Superior temporal gyrus (tissue), 1 donor: ENCODE data around the gene SOHLH1.

Experiments used
- DNase-seq: peaks from one replicate; pipeline ENCODE4 v3.0.0-alpha.2; 2016; ENCODE audit errors: extremely low spot score

The SOHLH1 gene

DNA sequence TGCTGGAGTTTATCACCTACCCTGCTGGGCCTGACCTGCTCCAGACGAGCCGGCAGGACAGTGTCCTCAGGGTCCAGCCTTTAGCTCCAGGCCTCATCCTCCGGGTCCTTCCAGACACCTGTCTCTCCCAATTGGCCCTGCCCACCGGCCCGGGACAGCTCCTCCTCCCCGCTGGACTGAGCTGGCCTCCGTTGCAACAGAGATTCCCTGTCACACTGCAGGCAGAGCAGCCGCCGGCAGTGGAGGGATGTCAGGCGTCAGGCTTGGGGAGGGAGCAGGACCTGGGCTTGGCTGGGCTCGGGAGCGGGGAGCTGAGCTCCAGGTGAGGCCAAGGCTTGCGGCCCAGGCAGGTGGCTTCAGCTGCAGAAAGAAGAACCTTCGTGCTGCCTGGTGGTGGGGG, 4.4 kb upstream of the SOHLH1 start:
- no peak for DNase-seq

GRCh38 chr9:135701959-135702721, 2.9 kb upstream of the SOHLH1 start, which contains the start of gene KCNT1:
TSS of gene KCNT1 (plus strand) at chr9:135702185. CDS start at chr9:135702259, 74 bp downstream.
- no peak for DNase-seq

GRCh38 chr9:135701067-135701958, 2.0 kb upstream of the SOHLH1 start:
- DNase-seq: no peak

GRCh38 chr9:135700525-135700924, 1.2 kb upstream of the SOHLH1 start:
- DNase-seq: no peak

DNA sequence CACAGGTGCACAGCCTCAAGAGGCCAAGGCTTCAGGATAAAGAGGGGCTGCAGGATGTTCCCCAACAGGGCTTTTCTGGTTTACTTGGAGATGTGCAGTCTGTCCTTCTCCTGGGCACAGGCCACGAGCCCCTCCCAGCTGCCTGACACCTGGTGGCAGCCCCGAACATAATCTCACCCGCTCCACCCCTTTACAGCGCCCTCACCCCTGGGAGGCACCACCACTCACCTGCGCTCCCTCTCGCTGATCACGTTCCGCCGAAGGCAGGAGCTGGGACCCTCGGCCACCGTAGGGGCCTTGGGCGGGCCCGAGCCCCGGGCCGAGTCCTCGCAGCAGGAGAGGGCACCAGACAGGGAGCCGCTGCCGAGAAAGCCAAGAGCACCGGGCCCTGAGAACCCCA, 514 bp downstream of the SOHLH1 start:
- no peak for DNase-seq

- no peak for DNase-seq
Observed at GRCh38 chr9:135698236-135698635, 1.0 kb downstream of the SOHLH1 start.

- DNase-seq: no peak
Observed at GRCh38 chr9:135697226-135697625, 2.1 kb downstream of the SOHLH1 start.

- no peak for DNase-seq
Observed at GRCh38 chr9:135696446-135696845, 2.8 kb downstream of the SOHLH1 start.

- no peak for DNase-seq
Observed at GRCh38 chr9:135695642-135696041, 3.6 kb downstream of the SOHLH1 start.

DNA sequence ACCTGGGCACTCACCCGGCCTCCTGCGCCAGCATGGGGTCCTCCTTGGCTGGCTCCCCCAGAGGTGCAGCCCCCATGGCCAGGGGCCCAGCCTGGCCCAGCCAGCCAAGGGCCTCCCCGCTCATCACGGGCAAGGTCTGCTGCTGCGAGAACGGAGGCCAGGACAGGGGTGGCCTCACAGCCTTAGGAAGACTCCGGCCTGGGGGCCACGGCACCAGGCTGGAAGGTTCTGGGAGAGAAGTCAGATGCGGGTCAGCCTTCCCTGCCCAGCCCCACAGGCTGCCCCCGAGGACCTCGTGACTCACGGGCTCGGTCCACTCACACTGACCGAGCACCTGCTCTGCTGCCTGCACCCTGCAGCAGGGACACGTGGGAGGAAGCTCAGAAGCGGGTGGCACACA, 4.2 kb downstream of the SOHLH1 start:
- DNase-seq: no peak

GRCh38 chr9:135694414-135694813, 4.9 kb downstream of the SOHLH1 start:
- DNase-seq: no peak

- no peak for DNase-seq
Observed at GRCh38 chr9:135693771-135694170, 5.5 kb downstream of the SOHLH1 start.

GRCh38 chr9:135693265-135693664, 6.0 kb downstream of the SOHLH1 start:
- peak; percentile 60 for DNase-seq

GRCh38 chr9:135692410-135692809, 6.9 kb downstream of the SOHLH1 start:
- DNase-seq: peak; percentile 33

DNA sequence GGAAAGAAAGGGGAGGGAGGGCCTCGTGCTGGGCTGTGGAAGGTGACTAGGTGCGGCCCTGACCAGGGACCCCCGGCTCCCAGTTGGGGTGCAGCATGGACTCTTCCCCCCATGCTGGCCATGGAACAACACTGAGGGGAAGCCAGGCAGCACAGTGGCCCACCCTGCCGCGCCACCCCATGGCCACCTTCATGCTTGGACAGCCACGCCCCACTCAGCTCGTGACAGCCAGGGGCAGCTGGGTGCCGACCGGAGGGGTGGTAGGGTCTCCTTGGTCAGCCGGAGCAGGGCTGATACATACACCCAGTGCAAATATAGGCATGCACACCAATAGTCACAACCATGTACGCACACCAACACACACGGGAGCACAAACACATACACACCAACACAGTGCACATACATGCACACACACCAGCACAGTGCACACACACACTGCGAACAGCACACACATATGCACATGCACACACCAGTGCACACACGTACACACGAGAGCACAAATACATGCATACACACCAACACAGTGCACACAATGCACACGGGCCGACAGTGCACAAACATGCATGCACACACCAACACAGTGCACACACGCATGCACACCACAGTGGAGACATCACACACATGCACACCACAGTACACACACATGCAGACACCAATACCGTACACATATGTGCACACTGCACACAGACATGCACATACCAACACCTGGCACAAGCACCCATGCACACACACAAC, 8.3 kb downstream of the SOHLH1 start:
- DNase-seq: no peak

DNA sequence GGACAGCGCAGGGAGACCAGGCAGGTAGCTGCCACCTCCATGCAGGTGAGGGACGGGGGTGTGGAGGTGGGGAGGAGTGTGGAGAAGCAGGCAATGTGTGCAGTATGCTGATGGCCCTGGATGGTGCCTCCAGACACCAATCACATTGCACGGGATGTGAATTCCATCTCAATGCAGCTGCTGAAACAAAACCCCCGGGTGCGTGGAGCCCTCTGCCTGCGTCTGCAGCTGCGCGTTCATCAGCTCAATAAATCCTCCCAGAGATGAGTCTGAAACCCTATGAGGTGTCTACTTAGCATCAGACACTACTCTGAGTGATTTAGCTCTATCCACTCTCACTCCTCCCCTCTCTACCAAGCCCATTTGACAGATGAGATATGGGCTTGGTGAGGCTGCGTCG, 10.3 kb downstream of the SOHLH1 start:
- DNase-seq: no peak

DNA sequence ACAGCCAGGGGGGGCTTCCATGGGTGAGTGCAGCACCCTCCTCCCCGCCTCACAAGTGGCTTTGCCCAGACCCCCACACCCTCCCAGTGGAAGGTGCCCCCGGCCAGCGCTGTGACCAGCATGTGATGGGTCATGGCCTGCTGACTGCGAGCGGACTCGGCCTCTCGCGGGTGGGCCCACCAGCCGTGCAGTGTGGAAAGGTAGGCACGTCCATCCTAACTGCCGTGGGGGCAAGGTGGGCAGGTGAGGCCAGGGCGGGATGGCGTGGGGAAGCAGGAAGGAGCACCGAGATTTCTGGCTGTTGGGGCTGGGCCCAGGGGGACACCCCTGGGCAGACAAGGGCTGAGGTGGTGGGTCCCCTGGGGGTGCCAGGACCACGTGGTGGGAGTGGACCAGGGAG, 12.1 kb downstream of the SOHLH1 start:
- DNase-seq: no peak

- DNase-seq: no peak
Observed at GRCh38 chr9:135684691-135685090, 14.6 kb downstream of the SOHLH1 start.

DNA sequence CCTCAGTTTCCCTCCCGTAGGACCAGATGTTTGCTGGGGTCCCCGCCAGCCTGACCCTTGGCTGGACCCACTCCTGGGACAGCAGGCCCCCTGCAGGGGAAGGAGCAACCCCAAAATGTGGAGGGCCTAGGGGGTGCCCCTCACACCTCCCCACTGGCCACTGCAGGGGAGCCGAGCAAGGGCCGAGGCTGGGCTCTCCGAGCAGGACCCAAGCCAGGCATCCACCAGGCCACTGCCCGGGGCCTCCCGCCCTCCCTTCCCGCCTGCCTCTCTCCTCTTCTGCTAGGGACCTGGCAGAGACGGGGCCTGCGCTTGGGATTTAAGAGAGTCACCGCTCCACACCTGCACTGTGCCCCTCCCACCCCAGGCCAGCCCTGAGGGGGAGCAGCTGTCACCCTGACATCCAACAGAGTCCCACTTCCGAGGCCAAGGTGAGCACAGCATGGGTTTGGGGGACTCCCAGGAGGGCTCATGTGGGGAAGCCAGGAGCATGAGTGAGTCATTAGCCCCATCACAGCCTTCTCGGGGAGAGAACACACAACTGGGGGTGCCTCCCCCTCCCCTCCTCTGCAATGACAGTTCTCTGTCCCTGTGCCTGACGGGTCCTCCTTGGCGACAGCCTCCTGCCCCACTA, 15.8 kb downstream of the SOHLH1 start:
- DNase-seq: no peak

DNA sequence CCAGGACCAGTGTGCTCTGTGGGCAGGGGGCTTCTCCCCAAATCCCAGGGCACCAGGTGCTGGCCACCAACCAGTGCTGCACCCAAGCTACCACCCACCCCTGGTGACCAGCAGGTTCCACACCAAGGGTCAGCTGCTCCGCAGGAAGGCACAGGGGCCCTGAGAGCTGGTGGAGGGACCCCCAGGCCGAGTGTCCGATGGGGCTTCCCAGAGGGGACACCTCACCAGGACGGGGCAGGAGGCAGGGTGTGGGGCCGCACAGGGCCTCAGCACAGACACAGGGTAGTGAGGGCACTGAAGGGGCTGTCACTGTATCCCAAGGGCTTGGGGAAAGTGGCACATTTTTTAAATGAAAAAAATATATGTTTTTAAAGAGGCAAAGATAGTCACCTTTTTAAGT, 18.1 kb downstream of the SOHLH1 start:
- DNase-seq: no peak

- no peak for DNase-seq
Observed at GRCh38 chr9:135680056-135680455, 19.2 kb downstream of the SOHLH1 start.
